GM11168 (cell line): ENCODE measurements around the gene HP1BP3.

Experiments
- in situ Hi-C: fragments of 300-500 bp; cut with MboI; formaldehyde crosslinking; loops from one replicate; pipeline ENCODE4 v1.12.0; 2022; ENCODE audit warnings: low sequenced_read_pairs; ENCODE audit not compliant: unreplicated experiment

The HP1BP3 gene

DNA sequence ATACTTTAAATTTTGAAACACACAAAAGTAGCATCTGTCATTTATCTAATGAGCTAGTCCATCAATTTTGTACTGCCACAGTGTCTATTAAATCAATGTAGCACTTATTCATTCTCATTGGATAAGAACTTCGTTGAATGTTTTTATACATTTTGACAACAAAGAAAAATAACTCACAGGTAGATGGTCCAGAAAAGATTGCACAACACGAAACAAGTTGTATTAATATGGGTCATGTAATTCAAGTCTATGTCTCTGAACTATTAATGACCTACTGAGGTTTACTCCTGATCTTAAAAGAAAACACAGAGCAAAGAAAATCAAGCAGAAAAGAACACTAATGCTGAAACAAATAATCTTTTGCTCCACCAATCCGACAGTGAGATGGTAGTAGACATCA lies 15.3 kb downstream of the HP1BP3 start:
- in situ Hi-C loops = no loop called here

- in situ Hi-C loops = no loop called here
Measured at GRCh38 chr1:20770314-20771087, 16.6 kb downstream of the HP1BP3 start.

DNA sequence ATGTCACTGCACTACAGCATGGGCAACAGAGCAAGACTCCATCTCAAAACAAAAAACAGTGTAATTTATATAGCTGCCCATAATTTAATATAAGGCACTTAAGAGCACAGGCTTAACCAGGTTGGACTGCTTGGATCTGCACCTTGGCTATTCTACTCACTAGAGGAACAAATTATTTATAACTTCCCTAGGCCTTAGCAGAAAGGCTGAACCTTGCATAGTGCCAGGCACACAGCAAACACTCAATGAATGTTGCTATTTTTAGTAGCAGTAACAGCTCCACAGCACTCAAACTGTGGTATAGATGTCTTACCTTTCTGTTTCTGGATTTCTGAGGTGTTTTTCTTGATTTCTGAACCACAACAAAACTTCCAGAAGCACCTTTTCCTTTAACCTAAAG lies 19.8 kb downstream of the HP1BP3 start:
- in situ Hi-C loops = no loop called here

DNA sequence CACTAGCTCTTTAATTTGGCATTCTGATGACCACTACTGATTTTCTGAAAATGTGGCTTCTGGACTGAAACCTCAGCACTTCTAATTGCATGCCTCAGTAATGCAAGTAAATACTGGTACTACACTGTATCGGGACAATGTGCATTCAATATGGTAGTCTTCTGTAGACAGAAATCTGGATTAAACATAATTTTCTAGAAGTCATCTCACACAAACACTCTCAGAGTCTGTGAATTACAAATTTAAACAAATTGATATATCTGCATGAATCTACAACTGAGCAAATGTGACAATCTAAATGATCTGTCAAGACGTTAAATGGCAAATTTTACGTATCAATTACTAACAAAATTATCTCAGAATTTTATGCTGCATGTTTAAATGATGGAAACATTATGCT lies 23.7 kb downstream of the HP1BP3 start:
- in situ Hi-C loops = no loop called here

GRCh38 chr1:20760322-20760721 lies 26.8 kb downstream of the HP1BP3 start:
- in situ Hi-C loops = no loop called here

DNA sequence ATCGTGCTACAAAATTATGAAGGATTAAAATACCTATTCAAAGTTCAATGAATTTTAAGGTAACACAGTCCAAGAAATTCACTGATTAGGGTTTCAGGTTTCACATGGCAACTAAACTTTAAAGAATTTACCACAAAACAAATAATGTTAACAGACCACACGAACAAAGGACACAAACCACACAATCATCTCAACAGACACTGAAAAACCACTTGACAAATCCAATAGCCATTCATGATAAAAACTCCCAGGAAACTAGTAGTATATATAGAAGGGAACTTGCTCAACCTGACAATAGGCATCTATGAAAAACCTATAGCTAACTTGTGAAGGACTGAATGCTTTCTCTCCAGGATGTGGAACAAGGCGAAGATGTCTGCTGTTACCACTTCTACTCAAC lies 33.5 kb downstream of the HP1BP3 start:
- in situ Hi-C loops = no loop called here

GRCh38 chr1:20751462-20751990 lies 35.6 kb downstream of the HP1BP3 start:
- in situ Hi-C loops = no loop called here

DNA sequence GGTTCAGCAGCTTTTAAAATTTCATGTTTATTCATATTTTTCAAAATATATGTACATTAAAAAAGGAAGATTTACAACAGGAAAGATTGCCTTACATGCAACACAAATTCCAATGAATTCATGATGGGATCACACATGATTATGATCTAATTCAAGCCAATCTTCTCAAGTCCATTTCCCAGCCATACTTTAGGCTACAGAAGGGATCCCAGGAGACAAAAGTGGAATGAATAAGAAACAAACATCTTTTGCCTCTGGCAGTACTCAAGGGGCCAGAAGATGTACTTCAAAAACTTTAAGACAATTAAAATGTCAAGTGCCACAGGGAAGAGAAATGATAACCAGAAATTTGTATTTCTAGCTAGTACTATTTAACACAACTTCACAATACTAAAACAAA lies 44.4 kb downstream of the HP1BP3 start:
- in situ Hi-C loops = no loop called here

GRCh38 chr1:20740781-20741180 lies 46.3 kb downstream of the HP1BP3 start:
- in situ Hi-C loops = no loop called here

DNA sequence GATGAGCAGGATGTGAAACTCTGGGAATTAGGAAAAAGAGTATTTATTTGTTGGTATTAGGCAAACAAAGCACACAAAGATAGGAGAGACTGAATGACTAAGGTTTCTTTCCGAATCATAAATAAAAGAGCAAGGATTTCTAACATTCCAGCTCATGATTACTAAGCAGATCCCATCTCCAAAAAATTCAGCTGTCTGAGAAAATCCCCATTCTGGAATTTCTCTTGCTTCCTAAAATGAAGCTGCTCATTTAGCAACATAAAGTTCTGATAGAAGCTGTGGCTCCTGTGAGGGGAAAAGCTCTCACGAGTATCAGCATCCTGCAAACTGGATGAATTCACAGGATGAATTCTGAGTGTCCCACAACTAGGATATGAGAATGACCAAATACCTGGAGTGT lies 47.9 kb downstream of the HP1BP3 start:
- in situ Hi-C loops = no loop called here

- in situ Hi-C loops = no loop called here
Measured at GRCh38 chr1:20735581-20736111, 51.5 kb downstream of the HP1BP3 start.

DNA sequence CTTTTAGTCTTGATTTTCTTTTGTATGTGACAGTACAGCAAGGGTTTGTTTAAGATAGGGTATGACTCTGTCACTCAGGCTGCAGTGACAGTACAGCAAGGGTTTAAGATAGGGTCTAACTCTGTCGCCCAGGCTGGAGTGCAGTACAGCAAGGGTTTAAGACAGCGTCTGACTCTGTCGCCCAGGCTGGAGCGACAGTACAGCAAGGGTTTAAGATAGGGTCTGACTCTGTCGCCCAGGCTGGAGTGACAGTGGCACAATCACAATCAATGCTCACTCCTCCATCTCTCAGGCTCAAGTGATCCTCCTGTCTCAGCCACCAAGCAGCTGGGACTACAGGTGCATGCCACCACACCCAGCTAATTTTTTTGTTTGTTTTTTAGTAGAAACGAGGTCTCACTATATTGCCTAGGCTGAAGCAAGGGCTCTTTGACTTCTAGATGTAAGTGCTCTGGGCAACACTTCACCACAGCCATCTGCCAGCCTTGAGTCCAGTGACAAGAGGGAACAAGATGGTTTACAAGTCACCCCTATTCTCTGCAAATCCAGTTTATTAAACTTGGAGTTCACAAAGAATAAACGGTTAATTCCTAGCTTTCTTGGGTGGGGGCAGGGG lies 53.6 kb downstream of the HP1BP3 start:
- in situ Hi-C loops = no loop called here

GRCh38 chr1:20732588-20733359 lies 54.3 kb downstream of the HP1BP3 start, which contains the start of gene SH2D5:
Gene SH2D5, minus strand, starts transcription at chr1:20732703. Its CDS starts 4,659 bp downstream, at chr1:20728044.
- in situ Hi-C loops = no loop called here

GRCh38 chr1:20732071-20732587 lies 55.0 kb downstream of the HP1BP3 start:
- in situ Hi-C loops = no loop called here

DNA sequence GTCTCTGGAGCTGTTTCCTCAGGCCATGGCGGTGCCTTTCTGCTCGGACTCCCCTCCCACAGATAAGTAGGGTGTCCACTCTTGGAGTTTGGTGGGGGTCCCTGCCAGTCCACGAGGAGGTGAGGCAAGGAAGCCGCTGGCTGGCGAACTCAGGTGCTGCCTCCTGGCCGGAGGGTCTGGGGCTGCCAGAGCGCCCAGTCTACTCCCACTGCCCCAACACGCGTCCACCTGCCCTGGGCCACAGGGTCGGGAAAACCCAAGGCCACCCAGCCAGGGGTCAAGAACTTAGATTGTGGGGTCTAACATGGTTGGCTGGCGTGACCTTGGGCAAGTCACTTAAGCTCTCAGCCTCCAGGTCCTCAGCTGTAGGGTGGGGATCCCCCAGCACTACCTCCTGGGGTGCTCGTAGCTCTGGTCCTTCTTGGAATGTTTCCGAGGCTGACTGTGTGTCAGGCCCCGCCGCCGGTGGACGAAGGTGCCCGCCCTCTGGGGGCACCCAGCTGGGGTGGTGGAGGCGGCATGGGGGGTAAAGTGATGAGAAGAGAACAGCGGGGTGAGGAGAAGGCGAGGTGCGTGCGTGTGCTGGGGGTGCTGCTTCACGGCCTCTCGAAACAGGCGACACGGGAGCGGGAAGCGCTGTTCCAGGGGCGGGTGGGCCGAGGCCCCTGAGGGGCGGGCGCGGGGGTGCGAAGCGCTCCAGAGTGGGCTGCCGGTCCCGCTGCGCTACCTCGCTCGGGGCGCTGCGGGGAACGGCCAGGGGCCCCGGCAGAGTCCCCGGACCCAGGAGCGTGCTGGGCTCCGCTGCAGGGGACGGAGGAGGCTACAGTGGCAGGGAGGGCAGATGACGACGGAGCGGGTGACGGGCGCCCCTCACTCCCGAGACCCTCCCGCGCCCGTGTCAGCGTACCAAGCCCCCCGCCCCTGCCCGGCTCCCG lies 55.8 kb downstream of the HP1BP3 start:
- in situ Hi-C loops = no loop called here

DNA sequence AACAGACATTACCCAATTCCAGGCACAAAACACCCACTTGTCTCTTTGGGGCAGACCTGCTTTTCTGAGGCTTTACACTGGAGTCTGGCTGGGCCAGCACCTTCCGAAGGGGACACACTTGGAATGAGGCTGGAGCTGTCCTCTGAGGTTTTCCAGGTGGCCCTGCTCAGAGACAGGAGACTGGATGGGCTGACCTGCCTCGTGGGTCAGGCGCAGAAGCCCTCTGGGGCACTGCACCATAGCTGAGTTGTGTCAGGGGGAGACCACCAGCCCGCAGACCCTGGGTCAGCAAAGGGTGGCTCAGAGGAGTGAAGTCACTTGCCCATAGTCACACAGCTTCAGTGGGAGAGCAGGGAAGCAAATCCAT lies 56.4 kb downstream of the HP1BP3 start:
- in situ Hi-C loops = no loop called here

DNA sequence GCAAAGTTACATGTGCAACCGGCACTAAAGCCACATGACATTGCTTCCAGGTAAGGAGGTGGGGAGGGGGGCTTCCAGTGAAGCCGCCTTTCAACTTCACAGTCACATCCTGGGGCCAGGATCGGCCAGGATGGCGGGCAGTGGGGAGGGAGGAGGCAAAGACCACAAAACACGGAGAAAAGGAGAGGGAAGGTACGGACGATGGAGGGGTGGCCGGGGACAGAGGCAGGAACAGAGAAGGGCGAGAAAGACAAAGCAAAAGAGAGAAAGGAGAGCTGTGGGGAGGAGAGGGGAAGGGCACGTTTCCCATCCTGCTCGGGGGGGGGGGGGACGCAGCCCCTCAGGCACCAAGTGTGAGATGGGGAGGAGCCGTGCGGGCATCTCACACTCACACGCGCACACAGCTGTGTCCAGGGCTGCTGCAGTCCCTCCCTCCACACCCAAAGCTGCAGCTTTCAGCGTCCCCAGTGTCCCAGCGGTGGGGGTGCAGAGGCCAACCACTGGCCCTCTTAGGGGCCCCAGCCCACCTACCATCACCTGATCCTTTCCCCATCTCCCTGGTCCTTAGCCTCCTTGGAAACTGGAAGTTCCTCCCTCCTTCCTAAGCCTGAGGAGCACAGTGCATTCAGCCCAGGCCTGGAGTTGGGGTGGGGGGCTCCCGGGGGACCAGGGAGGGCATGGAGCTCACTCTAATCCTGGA lies 57.0 kb downstream of the HP1BP3 start:
- in situ Hi-C loops = no loop called here

DNA sequence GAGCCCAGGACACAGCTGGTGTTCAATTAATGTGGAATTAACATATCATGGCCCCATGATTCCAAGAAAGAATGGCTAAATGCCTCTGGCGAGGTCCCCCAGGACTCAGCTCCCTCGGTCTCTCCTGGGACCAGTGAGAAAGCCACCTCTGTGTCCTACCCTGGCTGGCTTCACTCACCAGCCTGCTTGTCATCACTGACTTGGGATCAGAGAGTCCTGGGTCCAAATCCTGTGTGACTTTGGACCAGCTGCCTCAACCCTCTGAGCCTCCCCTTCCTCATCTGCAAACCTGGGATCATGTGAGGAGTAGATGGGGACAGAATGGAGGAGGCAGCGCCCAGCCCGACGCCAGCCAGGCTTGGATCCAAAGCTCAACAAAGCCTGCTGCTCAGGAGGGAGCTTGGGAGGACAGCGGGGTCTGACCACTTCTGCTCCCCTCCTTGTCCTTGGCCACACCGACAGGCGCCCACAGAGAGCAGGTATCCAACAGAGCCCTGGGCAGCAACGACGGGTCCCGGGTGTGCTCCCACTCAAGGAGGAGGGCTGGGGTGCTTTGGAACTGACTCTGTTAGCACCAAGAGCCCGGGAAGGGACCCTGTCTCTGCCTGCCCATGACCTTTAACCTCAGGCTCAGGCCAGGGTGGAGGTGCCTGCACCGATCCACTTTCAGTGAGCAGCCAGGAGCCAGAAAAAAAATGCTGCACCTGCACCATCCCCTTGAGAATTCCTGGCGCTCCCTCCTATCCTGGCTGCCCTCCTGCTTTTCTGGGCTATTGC lies 57.8 kb downstream of the HP1BP3 start:
- in situ Hi-C loops = no loop called here
